ENCODE data around the gene CCDC57.
A peak's percentile ranks its signal among the peaks of the same experiment; 100 is the strongest.

The CCDC57 gene

GRCh38 chr17:82226809-82227628, 14.4 kb upstream of the CCDC57 start:
- DNase-seq = no peak

GRCh38 chr17:82226146-82226808, 13.6 kb upstream of the CCDC57 start:
- DNase-seq = no peak

DNA sequence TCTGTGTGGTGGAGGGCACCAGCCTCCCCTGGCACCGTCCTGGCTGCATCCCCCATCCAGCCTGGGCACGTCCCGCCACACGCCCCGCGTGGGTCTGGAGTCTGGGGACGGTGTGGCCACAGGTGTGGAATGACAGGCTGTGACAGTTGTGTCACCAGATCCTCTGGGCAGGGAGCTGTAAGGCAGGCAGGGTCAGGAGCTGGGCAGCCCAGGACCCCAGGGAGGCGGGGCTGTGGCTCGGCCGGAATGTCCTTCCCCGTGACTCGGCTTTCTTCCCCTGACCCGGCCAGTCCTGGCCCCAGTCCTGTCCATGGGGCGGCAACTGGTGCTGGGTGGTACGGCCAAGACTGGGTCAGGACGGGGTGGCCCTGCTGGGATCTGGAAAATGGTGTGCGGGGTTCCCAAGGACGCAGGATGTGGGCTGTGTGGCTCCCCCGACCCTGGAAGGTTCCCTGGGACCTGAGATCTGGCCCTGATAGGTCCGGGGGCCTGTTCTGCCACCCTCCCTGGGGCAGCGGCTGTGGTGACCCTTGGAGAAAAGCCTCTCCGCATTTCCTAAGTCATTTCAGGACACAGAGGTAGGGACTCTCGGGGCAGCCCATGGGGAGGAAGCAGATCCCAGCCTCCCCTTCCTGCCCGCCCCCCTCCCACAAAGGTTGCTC, 12.9 kb upstream of the CCDC57 start:
- DNase-seq = no peak

DNA sequence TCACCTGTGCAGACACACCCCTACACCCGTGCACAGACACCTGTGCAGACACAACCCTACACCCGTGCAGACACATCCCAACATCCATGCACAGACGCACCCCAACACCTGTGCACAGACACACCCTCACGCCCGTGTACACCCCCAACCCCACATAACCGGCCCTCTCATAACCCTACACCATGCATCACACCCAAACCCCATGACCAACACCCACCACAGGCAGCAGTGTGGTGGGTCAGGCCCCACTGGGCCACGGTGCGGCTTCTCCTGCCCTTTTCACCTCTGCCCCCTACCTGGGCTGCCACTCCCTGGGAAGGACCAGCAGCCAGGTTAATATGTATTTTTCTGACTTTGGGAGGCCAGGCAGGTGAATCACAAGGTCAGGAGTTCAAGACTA, 12.0 kb upstream of the CCDC57 start:
- DNase-seq = no peak

- no peak for DNase-seq
These were observed 10.9 kb upstream of the CCDC57 start for GRCh38 chr17:82223517-82223916.

- DNase-seq = no peak
These were observed 10.2 kb upstream of the CCDC57 start for GRCh38 chr17:82222816-82223215.

DNA sequence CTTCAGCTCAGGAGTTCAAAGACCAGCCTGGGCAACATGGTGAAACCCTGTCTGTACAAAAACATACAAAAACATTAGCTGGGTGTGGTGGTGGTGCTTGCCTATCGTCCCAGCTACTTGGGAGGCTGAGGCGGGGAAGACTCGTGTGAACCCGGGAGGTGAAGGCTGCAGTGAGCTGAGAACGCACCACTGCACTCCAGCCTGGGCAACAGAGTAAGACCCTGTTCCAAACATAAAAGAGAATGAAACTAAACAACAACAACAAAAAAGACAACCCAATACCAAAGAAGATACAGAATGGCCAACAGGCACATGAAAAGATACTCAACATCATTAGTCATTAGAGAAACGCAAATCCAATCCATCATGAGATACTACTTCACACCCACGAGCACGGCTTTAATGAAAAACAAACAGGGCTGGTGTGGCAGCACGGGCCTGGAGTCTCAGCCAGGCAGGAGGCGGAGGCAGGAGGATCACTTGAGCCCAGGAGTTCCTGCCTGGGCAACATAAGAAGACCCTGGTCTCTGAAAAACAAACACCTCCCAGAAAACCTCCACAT, 8.8 kb upstream of the CCDC57 start:
- DNase-seq = no peak

GRCh38 chr17:82219753-82220709, 7.4 kb upstream of the CCDC57 start:
- DNase-seq = no peak

- DNase-seq = no peak
These were observed 6.4 kb upstream of the CCDC57 start for GRCh38 chr17:82219083-82219482.

- DNase-seq = no peak
These were observed 5.9 kb upstream of the CCDC57 start for GRCh38 chr17:82218349-82219075.

DNA sequence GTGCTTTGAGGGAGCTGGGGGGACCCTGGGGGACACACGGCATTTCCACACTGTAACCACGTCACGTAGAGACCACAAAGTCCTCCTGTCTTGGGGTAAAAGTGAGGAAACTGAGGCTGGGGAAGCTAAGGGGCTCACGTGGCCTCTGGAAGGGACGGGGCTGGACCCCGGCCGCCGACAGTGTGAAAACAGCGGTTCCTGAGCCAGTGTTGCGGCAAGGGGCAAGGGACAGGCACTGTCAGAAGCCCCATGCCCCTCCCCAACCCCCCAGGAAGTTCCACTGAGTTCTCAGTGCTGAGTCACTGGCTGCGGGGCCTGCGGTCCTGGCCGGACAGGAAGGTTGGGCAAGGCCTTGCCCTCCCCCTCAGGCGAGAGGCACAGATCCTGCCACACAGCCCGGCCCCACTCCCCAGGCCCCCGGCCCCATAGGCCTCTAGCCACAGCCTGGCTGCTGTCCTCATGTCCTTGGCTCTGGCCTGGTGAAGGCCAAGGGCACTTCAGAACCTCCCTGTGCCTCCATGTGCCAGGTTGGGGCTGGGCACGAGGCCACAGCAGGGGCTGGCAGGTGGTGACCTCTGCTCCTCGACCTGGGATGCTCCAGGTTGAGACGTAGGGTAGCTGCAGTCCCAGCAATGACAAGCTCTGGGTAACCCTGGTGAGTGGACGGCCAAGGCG, 5.0 kb upstream of the CCDC57 start:
- DNase-seq = peak in 7 of 56 donors; percentile 20 to 53 (median 27)

GRCh38 chr17:82217120-82217529, 4.5 kb upstream of the CCDC57 start:
- no peak for DNase-seq

- peak in 15 of 56 donors; percentile 13 to 53 (median 31) for DNase-seq
These were observed 3.9 kb upstream of the CCDC57 start for GRCh38 chr17:82216301-82217119.

- DNase-seq = no peak
These were observed 3.3 kb upstream of the CCDC57 start for GRCh38 chr17:82215972-82216300.

- peak in 1 of 56 donors; percentile 8 for DNase-seq
These were observed 2.7 kb upstream of the CCDC57 start for GRCh38 chr17:82215095-82215971.

GRCh38 chr17:82214012-82214628, 1.5 kb upstream of the CCDC57 start:
- DNase-seq = no peak
